Gastrocnemius medialis (tissue), 4 donors: ENCODE data around the gene CABCOCO1.

Experiments used
- POLR2A ChIP-seq, 2 donors: fragments of 450-650 bp; IDR thresholded peaks; one replicate each; pipeline ENCODE4 v1.6.1; 2017; ENCODE audit warnings: antibody characterized with exemption in 2 of 2, mild to moderate bottlenecking in 2 of 2, moderate library complexity in 2 of 2
- TF ChIP-seq, protein P1 (sequence below), 5 experiments: fragments of 450-650 bp in 3 of 5; fragments of 200-600 bp in 2 of 5; sonication (generic) in 2 of 5; IDR thresholded peaks in 4 of 5; conservative IDR thresholded peaks in 1 of 5; 1 replicate in 4 of 5; 2 replicates in 1 of 5; pipeline ENCODE4 v1.5.1; 2016 to 2019; ENCODE audit warnings: antibody characterized with exemption in 5 of 5, mild to moderate bottlenecking in 3 of 5, moderate library complexity in 3 of 5

DNA sequence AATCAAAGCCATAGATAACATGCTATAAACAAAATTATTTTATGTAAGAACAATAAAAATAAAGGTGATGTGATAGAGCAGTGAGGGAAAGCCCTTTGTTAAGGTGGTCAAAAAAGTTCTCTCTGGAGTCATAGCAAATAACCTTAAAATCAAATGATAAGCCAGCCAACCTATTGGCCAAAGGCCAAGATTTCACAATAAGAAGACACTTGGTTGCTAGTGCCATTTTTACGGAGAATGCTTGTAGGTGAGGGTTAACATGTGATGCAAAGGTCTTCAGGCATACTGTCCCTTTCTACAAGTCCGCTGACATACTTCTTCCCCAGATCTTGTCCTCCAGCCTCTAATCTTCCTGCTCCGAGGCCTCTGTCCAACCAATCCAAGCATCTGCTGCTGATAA, 140.5 kb downstream of the CABCOCO1 start:
- TF ChIP-seq, protein P1, sequence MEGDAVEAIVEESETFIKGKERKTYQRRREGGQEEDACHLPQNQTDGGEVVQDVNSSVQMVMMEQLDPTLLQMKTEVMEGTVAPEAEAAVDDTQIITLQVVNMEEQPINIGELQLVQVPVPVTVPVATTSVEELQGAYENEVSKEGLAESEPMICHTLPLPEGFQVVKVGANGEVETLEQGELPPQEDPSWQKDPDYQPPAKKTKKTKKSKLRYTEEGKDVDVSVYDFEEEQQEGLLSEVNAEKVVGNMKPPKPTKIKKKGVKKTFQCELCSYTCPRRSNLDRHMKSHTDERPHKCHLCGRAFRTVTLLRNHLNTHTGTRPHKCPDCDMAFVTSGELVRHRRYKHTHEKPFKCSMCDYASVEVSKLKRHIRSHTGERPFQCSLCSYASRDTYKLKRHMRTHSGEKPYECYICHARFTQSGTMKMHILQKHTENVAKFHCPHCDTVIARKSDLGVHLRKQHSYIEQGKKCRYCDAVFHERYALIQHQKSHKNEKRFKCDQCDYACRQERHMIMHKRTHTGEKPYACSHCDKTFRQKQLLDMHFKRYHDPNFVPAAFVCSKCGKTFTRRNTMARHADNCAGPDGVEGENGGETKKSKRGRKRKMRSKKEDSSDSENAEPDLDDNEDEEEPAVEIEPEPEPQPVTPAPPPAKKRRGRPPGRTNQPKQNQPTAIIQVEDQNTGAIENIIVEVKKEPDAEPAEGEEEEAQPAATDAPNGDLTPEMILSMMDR (IDR thresholded peaks at IDR 0.05 in 4 of 5, conservative IDR thresholded peaks at IDR 0.05 in 1 of 5): no peak
- no peak for TF ChIP-seq POLR2A (IDR thresholded peaks at IDR 0.05)
